Jurkat, Clone E6-1 (cell line): ENCODE data around the gene CLPSL2. TPM values are rescaled to one million over a fixed set of nuclear protein-coding genes. Genes with fewer than 3 reads are reported as not detected.
"Not testable (repeated sequence)": the region's sequence is repeated elsewhere in the genome, so short reads cannot be mapped to it uniquely, and the experiment has no call there.

Source experiments
- DNase-seq: peaks from one replicate; pipeline ENCODE4 v3.0.0-alpha.2; 2011; ENCODE audit warnings: low read depth, low spot score
- H3K4me3 ChIP-seq: 2 replicates; pipeline ENCODE4 v1.5.1; 2011; ENCODE audit warnings: mild to moderate bottlenecking, low read length, control low read depth, moderate library complexity
- polyA plus RNA-seq: library from polyadenylated mRNA; unstranded; fragments of >200 nt; gene quantifications from one replicate; pipeline ENCODE4 v1.2.1, GENCODE V29; 2012; ENCODE audit warnings: missing spikeins; ENCODE audit not compliant: insufficient read length, insufficient read depth

CLPSL2 gene
- polyA plus RNA-seq: not detected

DNA sequence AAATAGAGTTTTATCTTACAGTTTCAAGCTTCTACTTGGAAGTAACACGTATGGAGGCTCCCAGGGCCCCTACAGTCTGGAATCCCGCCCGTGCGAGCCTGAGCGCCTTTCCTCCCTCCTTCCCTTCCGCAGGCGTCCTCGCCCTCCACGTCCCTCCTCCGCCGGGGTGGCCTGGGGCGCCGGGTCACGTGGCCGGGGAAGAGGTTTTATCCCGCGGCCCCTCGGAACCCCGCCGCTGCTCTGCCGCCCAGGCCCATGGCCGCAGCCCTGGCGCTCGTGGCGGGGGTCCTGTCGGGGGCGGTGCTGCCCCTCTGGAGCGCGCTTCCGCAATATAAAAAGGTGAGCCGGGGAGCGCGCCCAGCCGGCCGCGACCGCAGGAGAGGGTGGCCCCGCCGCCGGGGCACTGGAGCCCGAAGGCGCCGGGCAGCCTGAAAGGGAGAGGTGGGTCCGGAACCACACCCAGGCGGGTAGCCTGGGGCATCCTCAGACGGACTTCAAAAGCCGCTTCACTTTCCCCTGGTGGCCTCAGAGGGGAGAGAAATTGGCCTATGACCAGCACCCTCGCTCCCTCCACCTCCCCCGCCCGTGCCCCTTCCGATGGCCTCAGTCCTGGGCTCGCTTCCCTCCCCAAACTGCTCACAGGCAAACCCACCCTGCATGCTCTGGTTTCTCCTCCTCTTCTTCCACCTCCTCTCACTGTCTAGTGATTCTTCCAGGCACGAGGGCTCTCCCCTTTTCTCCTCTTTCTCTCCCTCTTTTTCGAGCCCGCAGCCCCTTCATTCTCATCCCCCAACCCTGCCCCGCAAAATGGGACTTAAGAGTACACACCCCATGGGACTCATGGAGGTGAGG lies at the start of gene CLPSL2:
Gene CLPSL2, plus strand, starts transcription at position 235 of the 852 bp plus-strand sequence. Its CDS starts 21 bp downstream, at position 256.
- no peak for DNase-seq
- H3K4me3 ChIP-seq: no peak within 1 kb of the TSS

- no peak for DNase-seq
- H3K4me3 ChIP-seq: peak overlapping the region; percentile 70
These were observed 49.0 kb upstream of the CLPSL2 start for GRCh38 chr6:35727231-35727934.

DNA sequence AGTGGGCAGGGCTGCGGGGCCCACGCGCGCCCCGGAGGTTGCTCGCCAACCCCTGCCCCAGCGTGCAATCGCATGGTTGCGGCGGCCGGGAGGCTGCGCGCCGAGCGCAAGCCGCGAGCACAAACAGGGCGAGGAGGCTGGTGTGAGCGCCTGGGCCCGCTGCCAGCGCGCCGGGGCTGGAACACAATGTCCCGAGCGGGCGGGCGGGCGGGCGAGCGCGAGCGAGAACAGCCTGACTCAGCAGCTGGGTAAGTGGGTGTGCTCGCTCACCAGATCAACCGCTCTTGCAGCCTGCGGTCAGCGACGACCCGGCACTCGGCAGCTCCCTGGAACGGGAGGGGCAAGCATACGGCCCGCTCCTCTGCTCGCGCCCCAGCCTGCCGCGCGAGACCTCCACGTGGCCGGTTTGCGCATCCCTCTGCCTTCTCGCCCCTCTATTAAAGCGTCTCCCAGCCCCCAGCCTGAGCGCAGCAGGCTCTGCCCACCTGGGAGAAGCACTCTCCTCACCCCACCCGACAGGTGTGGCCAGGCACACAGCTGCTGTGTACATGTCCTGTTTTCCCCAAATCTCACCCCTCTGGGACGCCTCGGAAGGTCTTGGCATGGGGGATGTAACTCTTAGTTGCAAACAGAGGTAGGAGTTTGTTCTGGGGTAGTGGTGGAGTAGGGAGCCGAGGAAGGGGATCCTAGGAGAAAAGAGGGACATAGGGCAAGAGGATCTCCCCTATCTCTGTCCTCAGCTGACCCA lies 48.3 kb upstream of the CLPSL2 start:
- DNase-seq: peak; percentile 86
- H3K4me3 ChIP-seq: peak overlapping the region; percentile 70

- H3K4me3 ChIP-seq: peak overlapping the region; percentile 70
- DNase-seq: peak; percentile 84
These were observed 47.4 kb upstream of the CLPSL2 start for GRCh38 chr6:35728683-35729678.

- no peak for DNase-seq
- H3K4me3 ChIP-seq: no peak overlapping the region
These were observed 46.7 kb upstream of the CLPSL2 start for GRCh38 chr6:35729722-35730121.

- peak overlapping the region; percentile 69 for H3K4me3 ChIP-seq
- DNase-seq: no peak
These were observed 45.5 kb upstream of the CLPSL2 start for GRCh38 chr6:35730745-35731413.

DNA sequence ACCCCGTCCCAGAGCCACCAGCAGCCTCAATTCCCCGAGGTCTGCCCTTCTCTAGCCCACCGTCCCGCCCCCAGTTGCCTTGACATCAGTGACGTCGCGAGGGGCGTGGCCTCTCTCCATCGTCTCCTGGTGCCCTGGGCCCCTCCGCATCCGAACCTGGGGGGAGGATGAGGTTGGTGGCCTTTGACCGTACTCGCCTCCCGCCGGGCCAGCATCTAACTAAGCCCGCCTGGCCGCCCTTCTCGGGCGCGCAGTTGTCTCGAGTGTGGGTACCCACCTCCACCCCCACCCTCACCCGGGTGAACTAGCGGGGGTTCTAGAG lies 45.0 kb upstream of the CLPSL2 start:
- peak; percentile 90 for DNase-seq
- H3K4me3 ChIP-seq: peak overlapping the region; percentile 69

GRCh38 chr6:35731736-35732532 lies 44.5 kb upstream of the CLPSL2 start:
- peak; percentile 89 for DNase-seq
- H3K4me3 ChIP-seq: peak overlapping the region; percentile 69

DNA sequence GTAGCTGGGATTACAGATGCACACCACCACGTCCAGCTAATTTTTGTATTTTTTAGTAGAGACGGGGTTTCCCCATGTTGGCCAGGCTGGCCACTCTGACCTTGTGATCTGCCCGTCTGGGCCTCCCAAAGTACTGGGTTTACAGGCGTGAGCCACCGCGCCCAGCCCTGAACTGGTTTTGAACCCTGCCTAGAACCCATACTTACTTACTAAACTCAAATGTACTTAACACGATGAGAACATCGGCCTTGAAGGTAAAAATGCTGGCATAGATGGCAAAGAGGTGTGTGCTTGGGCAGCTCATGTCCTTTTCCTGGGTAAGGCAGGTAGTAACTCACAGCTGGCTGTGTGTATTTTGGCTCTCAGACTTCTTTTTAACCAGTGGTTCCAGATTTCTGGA lies 42.8 kb upstream of the CLPSL2 start:
- DNase-seq: no peak
- no peak overlapping the region for H3K4me3 ChIP-seq

DNA sequence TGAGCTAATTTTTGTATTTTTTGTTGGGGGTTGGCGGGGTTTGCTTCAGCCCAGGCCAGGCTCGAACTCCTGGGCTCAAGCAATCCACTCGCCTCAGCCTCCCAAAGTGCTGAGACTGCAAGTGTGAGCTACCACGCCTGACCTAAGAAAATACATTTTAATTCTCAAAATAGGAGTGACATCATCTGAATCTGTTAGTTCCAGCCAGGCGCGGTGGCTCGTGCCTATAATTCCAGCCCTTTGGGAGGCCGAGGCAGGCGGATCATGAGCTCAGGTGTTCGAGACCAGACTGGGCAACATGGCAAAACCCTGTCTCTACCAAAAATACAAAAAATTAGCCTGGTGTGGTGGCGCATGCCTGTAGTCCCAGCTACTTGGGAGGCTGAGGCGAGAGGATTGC lies 42.1 kb upstream of the CLPSL2 start:
- H3K4me3 ChIP-seq, DNase-seq: not testable (repeated sequence)

DNA sequence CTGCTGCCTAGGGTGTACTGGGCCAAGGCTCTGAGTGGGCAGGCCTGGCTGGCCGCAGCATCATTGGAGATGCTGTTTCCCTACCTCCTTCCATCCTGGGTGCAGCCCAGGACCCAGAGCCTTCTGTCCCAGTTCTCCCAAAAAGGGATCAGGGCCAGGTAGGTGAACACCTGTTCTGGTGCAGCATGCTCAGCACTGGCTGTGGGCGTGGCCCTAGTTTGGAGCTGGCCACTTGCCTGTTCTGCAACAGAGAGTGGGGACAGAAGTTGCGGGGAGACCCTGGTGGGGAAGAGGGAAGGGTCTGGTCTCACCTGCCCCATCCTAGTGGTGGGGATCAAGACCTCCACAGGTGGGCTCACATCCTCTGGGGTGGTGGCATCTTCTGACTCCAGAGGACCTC lies 40.9 kb upstream of the CLPSL2 start:
- H3K4me3 ChIP-seq: no peak overlapping the region
- DNase-seq: no peak

GRCh38 chr6:35736253-35736894 lies 40.0 kb upstream of the CLPSL2 start:
- peak; percentile 61 for DNase-seq
- H3K4me3 ChIP-seq: no peak overlapping the region

DNA sequence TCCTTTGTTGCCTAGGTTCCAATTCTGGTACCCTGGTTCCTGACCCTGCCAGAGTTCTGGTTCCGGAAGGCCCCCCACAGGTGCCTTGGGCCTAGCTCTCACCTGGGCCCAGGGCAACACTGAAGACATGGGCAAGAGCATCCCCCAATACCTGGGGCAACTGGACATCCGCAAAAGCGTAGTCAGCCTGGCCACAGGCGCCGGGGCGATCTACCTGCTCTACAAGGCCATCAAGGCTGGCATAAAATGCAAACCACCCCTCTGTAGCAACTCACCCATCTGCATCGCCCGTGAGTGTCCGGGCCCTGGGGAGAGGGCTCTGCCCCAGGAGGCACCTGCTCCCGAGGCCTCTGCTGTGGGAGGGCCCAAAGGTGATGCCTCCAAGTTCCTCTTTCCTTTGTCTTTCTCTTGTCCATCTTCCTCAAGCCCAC lies 39.4 kb upstream of the CLPSL2 start, which contains the start of gene ARMC12:
Gene ARMC12, plus strand, starts transcription at position 51 of the 431 bp plus-strand sequence. Its CDS starts 77 bp downstream, at position 128.
- no peak for DNase-seq
- no peak within 1 kb of the TSS for H3K4me3 ChIP-seq

- DNase-seq: peak; percentile 87
- no peak overlapping the region for H3K4me3 ChIP-seq
These were observed 38.8 kb upstream of the CLPSL2 start for GRCh38 chr6:35737413-35738211.

DNA sequence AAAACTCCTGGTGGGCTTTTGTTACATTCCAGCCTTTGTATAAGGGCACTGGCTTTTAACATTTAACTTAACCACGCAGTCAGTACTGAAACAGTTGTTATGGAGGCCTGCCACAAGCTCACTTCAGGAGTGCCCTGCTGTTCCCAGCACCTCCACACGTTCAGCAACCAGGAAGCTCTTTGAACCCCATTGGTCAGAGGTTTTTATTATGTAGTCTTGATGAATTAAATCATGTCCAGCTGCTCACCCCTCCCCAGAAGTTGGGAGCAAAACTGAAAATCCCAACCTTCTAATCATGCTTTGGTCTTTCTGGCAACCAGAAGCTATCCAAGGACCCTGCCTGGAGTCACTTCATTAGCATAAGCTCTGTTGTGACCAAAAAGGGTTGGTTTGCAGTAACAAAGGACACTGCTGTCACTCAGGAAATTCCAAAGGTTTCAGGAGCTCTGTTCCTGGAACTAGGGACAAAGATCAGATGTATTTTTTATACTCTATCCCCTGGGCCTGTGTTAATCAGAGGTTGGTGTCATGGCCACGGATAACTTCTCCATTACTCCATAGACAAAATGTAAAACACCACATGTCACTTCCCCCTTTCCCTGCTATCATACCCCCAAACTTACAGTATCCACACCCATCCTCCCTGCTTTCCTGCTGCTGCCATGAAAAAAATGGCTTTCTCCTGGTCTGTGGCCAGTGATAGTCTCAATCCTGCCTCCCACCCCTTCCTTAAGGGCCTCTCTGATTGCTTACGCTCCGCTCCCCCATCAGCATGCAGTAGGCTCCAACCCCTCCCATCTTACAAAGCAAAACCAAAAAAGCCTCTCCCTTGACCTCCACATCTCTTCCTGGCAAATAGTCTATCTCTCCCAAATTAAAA lies 36.5 kb upstream of the CLPSL2 start:
- H3K4me3 ChIP-seq: no peak overlapping the region
- DNase-seq: no peak
